Measurements from ENCODE around the gene ANTKMT.

Gene ANTKMT

DNA sequence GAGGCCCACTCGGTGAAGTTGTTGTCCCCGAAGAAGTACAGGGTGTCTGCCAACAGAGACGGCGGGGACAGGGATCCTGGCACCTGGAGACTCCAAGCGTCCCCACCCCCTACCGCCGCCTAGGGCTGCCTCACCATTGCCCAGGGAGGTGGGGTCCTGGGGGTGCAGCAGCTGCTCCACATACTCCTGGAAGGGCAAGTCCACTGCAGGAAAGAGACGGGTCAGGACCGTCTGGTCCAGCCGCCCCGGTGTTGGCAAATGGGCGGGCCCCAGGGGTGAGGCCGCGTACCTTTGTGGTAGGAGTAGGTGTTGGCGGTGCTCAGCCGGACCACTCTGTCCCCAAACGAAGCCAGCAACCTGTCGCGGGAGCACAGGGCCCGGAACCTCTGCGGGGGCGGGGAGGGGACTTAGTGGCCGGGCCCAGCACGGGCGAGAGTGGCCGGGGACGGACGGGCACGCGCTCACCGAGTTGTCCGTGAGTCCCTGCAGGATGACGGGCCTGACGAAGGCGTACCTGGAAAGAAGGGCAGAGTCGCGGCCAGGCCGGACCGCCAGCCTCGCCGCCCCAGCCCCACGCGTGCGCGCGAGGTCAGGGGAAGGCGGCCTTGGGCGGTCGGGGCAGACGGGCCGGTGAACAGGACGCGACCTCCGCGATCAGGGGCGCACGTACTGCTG is 37.4 kb upstream of the ANTKMT start:
- TF ChIP-seq, protein P1, sequence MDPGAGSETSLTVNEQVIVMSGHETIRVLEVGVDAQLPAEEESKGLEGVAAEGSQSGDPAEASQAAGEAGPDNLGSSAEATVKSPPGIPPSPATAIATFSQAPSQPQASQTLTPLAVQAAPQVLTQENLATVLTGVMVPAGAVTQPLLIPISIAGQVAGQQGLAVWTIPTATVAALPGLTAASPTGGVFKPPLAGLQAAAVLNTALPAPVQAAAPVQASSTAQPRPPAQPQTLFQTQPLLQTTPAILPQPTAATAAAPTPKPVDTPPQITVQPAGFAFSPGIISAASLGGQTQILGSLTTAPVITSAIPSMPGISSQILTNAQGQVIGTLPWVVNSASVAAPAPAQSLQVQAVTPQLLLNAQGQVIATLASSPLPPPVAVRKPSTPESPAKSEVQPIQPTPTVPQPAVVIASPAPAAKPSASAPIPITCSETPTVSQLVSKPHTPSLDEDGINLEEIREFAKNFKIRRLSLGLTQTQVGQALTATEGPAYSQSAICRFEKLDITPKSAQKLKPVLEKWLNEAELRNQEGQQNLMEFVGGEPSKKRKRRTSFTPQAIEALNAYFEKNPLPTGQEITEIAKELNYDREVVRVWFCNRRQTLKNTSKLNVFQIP (CRISPR knock-in tag; IDR thresholded peaks at IDR 0.05; ENCODE audit: borderline replicate concordance, low read depth) = no peak
- no peak for TF ChIP-seq TCF4 (CRISPR knock-in tag; IDR thresholded peaks at IDR 0.05; ENCODE audit: borderline replicate concordance)
- no peak for TF ChIP-seq ZNF8 (CRISPR knock-in tag; IDR thresholded peaks at IDR 0.05)
- no peak for TF ChIP-seq ZC3H10 (CRISPR knock-in tag; IDR thresholded peaks at IDR 0.05)
- TF ChIP-seq, protein P2, sequence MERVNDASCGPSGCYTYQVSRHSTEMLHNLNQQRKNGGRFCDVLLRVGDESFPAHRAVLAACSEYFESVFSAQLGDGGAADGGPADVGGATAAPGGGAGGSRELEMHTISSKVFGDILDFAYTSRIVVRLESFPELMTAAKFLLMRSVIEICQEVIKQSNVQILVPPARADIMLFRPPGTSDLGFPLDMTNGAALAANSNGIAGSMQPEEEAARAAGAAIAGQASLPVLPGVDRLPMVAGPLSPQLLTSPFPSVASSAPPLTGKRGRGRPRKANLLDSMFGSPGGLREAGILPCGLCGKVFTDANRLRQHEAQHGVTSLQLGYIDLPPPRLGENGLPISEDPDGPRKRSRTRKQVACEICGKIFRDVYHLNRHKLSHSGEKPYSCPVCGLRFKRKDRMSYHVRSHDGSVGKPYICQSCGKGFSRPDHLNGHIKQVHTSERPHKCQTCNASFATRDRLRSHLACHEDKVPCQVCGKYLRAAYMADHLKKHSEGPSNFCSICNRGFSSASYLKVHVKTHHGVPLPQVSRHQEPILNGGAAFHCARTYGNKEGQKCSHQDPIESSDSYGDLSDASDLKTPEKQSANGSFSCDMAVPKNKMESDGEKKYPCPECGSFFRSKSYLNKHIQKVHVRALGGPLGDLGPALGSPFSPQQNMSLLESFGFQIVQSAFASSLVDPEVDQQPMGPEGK (CRISPR knock-in tag; IDR thresholded peaks at IDR 0.05; ENCODE audit: borderline replicate concordance) = no peak
- no peak for TF ChIP-seq ZFP30 (CRISPR knock-in tag; IDR thresholded peaks at IDR 0.05)
- TF ChIP-seq CSDC2 (CRISPR knock-in tag; IDR thresholded peaks at IDR 0.05) = no peak
- no peak for TF ChIP-seq OSR1 (CRISPR knock-in tag; IDR thresholded peaks at IDR 0.05)
- TF ChIP-seq ARNTL (CRISPR knock-in tag; IDR thresholded peaks at IDR 0.05; ENCODE audit: borderline replicate concordance, low read depth) = no peak
- TF ChIP-seq GLIS3 (CRISPR knock-in tag; IDR thresholded peaks at IDR 0.05) = no peak
- TF ChIP-seq, protein P3, sequence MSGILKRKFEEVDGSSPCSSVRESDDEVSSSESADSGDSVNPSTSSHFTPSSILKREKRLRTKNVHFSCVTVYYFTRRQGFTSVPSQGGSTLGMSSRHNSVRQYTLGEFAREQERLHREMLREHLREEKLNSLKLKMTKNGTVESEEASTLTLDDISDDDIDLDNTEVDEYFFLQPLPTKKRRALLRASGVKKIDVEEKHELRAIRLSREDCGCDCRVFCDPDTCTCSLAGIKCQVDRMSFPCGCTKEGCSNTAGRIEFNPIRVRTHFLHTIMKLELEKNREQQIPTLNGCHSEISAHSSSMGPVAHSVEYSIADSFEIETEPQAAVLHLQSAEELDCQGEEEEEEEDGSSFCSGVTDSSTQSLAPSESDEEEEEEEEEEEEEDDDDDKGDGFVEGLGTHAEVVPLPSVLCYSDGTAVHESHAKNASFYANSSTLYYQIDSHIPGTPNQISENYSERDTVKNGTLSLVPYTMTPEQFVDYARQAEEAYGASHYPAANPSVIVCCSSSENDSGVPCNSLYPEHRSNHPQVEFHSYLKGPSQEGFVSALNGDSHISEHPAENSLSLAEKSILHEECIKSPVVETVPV (CRISPR knock-in tag; IDR thresholded peaks at IDR 0.05) = no peak
- TF ChIP-seq TOX (CRISPR knock-in tag; IDR thresholded peaks at IDR 0.05; ENCODE audit: borderline replicate concordance) = no peak
- no peak; the same call in 1 of the 2 replicates for TF ChIP-seq RARB (CRISPR knock-in tag; IDR thresholded peaks at IDR 0.05)
- no peak for TF ChIP-seq SNAI2 (CRISPR knock-in tag; IDR thresholded peaks at IDR 0.05)
- no peak for TF ChIP-seq ZNF565 (CRISPR knock-in tag; conservative IDR thresholded peaks at IDR 0.05; ENCODE audit: low read depth)
- TF ChIP-seq ESRRG (CRISPR knock-in tag; IDR thresholded peaks at IDR 0.05) = no peak
- no peak for TF ChIP-seq ISL1 (CRISPR knock-in tag; IDR thresholded peaks at IDR 0.05)
- ATAC-seq = no peak

DNA sequence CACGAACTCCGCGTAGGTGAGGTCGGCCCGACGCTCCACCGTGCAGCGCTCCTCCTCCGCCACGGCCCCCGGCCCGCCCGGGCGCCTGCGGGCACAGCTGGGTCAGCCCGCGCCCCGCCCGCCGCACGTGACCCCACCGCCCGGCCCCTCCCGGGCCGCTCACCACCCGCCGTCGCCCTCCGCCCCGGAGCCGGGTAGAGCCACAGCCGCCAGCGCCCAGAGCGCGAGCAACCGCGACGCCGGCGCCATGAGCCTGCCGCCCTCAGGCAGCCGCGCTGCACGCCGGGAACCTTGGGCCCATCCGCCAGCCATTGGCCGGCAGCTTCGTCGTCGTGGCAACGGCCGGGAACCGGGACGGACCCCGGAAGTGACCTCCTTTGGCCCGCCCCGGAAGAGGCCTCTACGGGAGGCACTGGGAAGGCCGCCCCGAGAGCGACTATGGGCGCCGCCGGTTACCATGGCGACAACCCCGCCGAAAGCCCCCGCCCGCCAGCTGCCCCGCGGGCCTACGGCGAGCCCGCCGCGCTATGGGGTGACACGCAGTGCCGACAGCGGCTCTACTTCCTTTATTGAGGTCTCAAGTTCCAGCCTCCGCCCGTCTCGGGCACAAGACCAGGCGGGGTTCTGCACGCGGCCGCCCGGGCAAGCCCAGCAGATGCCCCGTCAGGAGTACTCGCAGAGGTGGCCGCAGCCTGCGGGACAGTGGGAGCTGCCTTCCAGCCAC is 36.7 kb upstream of the ANTKMT start, which contains the start of gene JMJD8:
TSS of gene JMJD8 (minus strand) at position 264 of the 724 bp plus-strand sequence. CDS start at position 249, 15 bp downstream.
- peak; percentile 68 for ATAC-seq

More for the DNA sequence above, 36.7 kb upstream of the ANTKMT start, which contains the start of gene JMJD8:
- TF ChIP-seq ZC3H10 (CRISPR knock-in tag; IDR thresholded peaks at IDR 0.05) (0 out of 2 replicates have a peak, but pooled peaks have one; percentile 41), ISL1 (CRISPR knock-in tag; IDR thresholded peaks at IDR 0.05) (no peak), ARNTL (CRISPR knock-in tag; IDR thresholded peaks at IDR 0.05; ENCODE audit: borderline replicate concordance, low read depth) (no peak), BACH2 (CRISPR knock-in tag; IDR thresholded peaks at IDR 0.05; ENCODE audit: borderline replicate concordance) (no peak), ZNF8 (CRISPR knock-in tag; IDR thresholded peaks at IDR 0.05) (no peak)
- TF ChIP-seq, protein P4, sequence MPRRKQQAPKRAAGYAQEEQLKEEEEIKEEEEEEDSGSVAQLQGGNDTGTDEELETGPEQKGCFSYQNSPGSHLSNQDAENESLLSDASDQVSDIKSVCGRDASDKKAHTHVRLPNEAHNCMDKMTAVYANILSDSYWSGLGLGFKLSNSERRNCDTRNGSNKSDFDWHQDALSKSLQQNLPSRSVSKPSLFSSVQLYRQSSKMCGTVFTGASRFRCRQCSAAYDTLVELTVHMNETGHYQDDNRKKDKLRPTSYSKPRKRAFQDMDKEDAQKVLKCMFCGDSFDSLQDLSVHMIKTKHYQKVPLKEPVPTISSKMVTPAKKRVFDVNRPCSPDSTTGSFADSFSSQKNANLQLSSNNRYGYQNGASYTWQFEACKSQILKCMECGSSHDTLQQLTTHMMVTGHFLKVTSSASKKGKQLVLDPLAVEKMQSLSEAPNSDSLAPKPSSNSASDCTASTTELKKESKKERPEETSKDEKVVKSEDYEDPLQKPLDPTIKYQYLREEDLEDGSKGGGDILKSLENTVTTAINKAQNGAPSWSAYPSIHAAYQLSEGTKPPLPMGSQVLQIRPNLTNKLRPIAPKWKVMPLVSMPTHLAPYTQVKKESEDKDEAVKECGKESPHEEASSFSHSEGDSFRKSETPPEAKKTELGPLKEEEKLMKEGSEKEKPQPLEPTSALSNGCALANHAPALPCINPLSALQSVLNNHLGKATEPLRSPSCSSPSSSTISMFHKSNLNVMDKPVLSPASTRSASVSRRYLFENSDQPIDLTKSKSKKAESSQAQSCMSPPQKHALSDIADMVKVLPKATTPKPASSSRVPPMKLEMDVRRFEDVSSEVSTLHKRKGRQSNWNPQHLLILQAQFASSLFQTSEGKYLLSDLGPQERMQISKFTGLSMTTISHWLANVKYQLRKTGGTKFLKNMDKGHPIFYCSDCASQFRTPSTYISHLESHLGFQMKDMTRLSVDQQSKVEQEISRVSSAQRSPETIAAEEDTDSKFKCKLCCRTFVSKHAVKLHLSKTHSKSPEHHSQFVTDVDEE (CRISPR knock-in tag; IDR thresholded peaks at IDR 0.05) = no peak
